ENCODE results near the gene AGRN.
A peak's percentile ranks its signal among the peaks of the same experiment; 100 is the strongest.
"Not testable (repeated sequence)": the region's sequence is repeated elsewhere in the genome, so short reads cannot be mapped to it uniquely, and the experiment has no call there.

AGRN gene

DNA sequence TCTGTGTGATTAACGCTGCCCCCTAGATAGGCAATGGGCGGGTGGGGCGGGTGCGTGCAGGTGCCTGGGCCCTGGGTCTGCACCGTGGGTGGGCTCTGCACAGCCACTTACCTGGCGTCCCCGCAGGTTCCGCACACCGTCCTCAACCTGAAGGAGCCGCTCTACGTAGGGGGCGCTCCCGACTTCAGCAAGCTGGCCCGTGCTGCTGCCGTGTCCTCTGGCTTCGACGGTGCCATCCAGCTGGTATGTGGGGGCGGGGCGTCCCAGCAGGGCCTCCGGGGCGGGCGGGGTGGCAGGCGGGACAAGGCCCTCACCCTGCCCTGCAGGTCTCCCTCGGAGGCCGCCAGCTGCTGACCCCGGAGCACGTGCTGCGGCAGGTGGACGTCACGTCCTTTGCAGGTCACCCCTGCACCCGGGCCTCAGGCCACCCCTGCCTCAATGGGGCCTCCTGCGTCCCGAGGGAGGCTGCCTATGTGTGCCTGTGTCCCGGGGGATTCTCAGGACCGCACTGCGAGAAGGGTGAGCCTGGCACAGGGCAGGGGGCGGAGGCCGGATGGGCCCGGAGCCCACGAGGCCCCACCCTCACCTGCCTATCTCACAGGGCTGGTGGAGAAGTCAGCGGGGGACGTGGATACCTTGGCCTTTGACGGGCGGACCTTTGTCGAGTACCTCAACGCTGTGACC lies 31.3 kb downstream of the AGRN start:
- DNase-seq (ENCODE audit: low read depth in 2 of 2), result no peak

DNA sequence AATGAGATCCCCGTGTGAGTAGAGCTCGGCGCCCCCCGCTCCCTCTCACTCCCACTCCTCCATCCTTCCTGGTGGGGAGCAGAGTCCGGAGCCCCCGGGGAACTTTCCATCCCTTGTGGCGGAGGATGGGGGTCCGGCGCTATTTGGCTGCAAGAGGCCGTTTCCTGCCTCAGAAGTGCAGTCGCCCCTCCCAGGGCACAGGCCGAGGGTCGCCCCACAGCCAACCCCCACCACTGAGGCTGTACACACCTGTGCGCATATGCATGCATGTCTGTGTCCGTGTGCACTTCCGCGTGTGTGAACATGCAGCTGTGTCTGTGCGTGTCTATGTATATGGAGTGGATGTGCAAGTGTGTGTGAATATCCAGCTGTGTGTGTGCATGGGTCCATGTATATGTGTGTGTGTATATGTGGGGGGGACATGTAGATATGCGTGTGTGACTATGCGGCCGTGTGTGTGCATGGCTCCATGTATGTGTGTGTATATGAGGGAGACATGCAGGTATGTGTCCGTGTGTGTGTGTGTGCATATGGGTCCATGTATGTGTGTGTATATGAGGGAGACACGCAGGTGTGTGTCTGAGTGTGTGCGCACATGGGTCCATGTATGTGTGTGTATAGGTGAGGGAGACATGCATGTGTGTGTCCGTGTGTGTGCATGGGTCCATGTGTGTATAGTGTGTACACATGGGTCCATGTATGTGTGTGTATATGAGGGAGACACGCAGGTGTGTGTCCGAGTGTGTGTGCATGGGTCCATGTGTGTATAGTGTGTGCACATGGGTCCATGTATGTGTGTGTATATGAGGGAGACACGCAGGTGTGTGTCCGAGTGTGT lies 32.3 kb downstream of the AGRN start:
- no peak for DNase-seq (ENCODE audit: low read depth in 2 of 2)

DNA sequence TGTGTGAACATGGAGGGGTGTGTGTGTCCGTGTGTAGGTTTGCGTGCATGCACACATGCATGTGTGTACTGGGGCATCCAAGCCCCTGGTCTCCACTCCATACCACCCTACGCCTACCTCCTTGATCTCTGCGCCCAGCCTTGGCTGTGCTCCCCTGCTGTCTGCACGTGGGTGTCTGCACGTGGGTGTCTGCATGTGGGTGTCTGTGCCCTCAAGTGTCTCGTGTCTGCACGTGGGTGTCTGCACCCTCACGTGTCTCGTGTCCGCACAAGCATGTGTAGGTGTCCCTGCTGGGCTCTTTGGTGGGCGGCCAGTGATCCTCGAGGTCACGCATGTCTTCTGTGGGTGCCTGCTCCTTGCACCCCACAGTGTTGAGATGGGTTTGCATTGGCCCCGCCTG lies 33.1 kb downstream of the AGRN start:
- DNase-seq (ENCODE audit: low read depth in 2 of 2), result no peak

DNA sequence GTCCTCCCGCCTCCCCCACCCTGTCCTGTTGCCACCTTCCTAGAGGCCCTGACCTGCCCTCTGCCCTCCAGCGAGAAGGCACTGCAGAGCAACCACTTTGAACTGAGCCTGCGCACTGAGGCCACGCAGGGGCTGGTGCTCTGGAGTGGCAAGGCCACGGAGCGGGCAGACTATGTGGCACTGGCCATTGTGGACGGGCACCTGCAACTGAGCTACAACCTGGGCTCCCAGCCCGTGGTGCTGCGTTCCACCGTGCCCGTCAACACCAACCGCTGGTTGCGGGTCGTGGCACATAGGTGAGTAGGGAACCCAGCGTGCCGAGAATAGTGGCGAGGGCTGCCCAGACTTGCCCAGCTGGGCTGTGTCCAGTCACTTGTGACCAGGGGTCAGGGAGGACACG lies 33.8 kb downstream of the AGRN start:
- DNase-seq (ENCODE audit: low read depth in 2 of 2), result no peak

- DNase-seq (ENCODE audit: low read depth in 2 of 2), result no peak
These were observed 34.3 kb downstream of the AGRN start for GRCh38 chr1:1054099-1054700.

DNA sequence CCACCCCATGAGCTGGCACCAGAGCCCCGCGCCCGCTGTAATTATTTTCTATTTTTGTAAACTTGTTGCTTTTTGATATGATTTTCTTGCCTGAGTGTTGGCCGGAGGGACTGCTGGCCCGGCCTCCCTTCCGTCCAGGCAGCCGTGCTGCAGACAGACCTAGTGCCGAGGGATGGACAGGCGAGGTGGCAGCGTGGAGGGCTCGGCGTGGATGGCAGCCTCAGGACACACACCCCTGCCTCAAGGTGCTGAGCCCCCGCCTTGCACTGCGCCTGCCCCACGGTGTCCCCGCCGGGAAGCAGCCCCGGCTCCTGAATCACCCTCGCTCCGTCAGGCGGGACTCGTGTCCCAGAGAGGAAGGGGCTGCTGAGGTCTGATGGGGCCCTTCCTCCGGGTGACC lies 35.1 kb downstream of the AGRN start:
- no peak for DNase-seq (ENCODE audit: low read depth in 2 of 2)

GRCh38 chr1:1055841-1056736 lies 36.2 kb downstream of the AGRN start:
- DNase-seq (ENCODE audit: low read depth in 2 of 2), result no peak

GRCh38 chr1:1057769-1058087 lies 37.8 kb downstream of the AGRN start:
- DNase-seq (ENCODE audit: low read depth in 2 of 2), result not testable (repeated sequence)

DNA sequence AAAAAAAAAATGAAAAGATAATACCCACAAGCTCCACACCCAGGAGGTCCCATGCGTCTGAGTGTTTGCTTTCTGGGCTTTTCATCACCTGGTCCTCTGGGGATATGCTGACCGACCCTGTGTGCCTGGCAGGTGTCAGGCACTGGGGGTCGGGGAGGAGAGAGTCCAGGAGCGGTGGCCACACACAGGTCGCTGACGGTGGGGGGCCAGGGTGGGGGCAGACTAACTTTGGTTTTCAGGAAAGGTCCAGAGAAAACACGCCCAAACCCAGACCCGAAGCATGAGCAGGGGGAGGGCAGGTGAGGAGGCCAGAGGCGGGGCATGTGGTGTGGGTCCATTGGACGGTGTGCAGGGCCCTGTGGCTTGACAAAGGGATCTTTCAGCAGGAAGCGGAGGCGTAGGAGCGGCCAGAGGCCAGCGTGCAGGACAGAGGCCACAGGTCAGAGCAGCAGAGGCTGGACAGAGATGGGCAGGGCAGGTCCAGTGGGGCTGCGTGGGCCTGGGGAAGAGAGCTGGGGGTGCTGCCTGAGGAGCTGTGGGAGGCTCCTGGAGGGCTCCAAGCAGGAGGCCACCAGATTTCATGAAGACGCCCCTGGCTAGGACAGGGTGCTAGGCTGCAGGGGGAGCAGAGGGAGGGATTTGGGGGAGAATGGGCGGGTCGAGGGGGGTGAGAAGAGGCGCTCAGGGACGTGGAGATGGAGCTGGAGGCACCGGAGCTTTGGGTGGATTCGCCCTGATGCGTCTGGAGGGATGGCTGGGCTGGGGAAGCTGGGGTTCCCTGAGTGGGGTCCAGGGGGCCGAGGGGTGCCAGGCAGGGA lies 38.4 kb downstream of the AGRN start:
- DNase-seq (ENCODE audit: low read depth in 2 of 2), result no peak

DNA sequence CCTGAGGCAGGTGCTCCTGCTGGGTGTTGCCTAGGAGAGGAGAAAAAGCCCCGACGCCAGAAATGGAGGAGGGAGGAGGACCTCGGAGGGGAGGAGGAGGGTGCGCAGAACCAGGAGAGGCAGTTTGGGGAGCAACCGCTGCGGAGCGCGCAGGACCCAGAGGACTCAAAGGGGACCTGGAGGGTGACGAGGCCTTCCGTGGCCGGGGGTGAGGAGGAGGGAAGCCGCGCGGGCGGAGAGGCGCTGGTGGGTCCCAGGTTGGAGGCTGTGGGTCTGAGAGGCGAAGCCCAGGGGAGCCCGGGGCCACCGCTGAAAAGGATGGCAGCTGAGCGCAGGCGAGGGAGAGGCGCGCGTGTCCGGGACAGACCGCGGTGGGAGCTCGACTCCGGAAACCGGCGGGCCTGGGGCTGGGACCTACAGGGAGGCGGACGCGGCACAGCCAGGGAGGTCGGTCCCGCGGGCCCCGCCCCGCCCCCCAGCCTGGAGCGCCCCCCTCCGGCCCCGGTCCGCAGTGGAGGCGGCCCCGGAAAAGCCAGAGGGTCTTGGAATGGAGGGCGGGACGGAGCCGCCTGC lies 39.1 kb downstream of the AGRN start:
- peak in 1 of 2 donors; percentile 36 for DNase-seq (ENCODE audit: low read depth in 2 of 2)

DNA sequence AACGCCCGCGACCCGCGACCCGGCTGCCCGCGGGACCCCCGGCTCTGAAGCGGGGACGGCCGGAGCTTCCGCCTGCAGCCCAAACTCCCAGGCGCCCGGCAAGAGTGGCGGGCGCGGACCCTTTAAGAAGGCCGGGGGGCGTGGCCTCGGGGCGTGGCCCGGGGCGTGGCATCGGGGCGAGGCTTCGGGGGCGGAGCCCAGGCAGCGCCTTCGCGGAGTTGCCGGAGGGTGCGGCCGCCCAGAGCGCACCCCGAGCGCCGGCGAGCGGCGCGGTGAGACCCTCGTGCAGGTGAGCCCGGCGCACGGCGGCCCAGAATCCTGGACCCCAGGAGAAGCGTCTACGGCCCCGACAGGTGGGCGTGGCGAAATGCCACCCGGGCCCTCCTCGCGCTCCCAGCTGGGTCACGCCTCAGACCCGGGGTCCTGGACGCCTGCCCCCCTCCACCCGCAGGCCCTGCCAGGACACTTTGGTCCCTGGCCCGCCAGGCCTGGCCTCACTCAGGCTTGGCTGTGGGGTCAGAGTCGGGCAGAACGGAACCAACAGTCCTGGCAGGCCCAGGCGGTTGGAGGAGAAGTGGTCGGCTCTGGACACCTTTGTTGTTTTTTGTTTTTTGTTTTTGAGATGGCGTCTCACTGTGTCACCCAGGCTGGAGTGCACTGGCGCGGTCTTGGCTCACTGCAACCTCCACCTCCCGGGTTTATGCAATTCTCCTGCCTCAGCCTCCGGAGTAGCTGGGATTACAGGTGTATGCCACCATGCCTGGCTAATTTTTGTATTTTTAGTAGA lies 39.8 kb downstream of the AGRN start:
- DNase-seq (ENCODE audit: low read depth in 2 of 2), result peak; percentile 88 to 89

DNA sequence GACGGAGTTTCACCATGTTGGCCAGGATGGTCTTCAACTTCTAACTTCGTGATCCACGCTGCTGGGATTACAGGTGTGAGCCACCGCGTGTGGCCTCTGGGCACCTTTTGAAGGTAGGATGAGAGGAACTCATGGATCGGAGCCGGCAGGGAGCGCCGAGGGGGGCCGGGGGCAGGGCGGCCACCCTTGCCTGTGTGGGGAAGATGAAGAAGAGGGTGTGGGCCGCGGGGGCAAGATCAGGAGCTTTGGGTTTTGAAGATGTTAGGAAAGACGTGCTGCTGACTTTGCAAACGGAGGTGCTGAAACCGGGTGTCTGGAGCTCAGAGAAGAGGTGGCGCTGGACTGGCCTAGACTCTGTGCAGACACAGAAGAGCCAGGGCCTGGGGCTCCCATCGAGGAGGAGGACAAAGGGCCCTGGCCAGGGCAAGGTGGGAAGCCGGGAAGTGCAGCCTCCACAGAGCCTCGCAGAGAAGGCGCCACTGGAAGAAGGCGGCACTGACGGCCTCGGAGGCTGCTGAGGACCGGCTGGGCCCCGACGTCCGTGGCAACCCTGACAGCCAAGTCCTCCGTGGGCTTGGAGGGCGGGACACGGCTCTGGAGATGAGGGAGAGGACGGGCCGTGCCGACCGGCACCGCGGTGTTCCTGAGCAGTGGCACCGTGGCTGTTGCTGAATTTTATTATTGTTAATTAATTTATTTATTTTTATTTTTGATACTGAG lies 40.5 kb downstream of the AGRN start:
- DNase-seq (ENCODE audit: low read depth in 2 of 2), result no peak

DNA sequence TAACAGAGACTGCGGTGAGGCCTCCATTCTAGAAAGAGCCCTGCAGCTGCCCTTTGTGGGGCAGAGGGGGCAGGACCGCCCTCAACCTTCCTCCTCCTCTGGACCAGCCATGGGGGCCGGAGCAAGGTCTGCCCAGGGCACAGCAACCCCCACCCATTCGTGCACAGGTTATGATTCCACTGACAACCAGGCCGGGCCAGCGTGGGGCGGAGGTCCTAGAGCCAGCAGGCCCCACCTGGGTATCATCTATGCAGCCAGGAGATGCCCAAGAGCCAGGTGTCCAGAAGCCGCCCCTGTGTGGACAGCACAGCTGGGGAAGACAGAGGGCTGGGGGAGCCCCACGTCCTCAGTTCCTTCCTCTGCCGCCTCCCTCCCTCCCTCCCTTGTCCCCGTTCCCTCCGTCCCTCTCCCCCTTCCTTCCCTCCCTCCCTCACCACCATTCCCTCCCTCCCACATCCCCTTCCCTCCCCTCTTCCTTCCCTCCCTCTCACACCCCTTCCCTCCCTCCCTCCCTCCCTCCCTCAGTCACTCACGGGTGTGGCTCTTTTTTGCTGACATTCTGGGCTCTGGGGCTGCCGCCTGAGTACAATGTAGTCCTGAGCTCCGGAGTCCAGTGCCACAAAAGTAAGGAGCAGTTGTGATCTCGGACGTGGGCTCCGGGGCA lies 41.9 kb downstream of the AGRN start:
- DNase-seq (ENCODE audit: low read depth in 2 of 2), result no peak

DNA sequence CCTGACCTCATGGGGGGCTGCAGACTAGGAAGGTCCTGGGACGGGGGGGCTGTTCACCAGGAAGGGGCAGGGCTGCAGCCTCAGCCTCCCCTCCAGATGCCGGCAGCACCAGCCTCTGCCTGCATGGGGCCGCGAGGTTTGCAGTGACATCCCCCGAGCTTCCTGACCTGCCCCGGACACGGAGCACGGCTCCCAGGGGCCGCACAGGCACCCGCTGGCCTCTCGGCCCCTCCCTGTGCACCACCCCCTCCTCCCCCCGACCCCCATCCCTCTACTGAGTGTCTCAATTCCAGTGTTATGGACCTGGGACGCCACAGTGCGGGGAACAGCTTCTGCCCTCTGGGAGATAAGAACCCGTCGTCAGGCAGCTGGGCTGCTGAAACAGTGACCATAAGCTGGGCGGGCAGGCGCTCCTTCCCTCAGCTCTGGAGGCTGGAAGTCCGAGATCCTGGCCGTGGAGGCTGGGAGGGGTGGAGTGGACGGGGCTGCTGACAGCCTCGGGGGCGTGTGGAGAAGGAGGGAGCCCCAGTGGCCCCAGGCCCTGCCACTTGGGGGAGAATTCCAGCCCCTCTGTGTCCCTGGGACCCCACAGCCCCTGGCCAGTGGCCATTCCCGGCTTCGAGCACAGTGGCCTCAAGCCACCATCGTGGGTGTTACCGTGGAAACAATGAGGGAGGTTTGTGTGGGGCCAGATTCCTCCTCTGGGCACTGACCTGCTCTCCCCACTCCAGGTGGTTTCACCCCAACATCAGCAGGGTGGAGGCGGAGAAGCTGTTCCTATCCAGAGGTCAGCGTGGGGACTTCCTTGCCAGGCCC lies 42.6 kb downstream of the AGRN start:
- DNase-seq (ENCODE audit: low read depth in 2 of 2), result no peak

DNA sequence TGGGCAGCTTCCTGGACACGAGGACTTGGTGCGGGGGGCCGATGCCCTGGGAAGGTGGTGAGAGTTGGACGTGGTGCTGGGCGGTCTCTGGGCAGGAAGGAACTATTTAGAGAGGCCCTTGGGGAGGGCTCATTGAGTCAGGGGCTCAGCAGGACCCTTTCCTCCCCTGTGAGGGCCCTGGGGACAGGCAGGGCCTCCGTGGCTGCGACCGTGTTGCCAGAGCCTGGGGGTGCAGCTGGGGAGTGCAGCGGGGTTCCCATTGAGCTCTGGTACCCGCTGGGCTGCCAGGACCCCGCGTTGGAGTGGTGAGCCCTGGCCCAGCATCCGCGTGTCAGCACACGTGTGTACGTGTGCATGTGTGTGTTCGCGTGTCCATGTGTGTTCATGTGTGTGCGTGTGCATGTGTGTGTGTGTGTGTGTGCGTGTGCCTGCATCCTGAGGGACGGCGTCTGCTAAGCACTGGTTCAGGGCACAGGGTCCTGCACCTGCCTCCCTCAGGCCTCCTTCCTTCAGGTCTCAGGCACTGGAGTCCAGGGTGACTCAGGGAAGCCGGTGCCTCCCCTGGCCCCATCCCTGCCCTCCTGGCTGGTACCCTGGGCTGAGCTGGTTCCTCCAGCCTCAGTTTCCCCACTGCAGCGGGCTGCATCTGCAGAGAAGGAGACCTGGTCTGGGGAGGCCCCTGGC lies 43.5 kb downstream of the AGRN start:
- DNase-seq (ENCODE audit: low read depth in 2 of 2), result no peak

GRCh38 chr1:1063945-1064831 lies 44.3 kb downstream of the AGRN start:
- DNase-seq (ENCODE audit: low read depth in 2 of 2), result peak; percentile 93 to 96
